GM18507 (cell line): ENCODE measurements around the gene NR3C1.

Experiments
- DNase-seq: peaks from one replicate; pipeline ENCODE4 v3.0.0; 2011; ENCODE audit warnings: low read depth; ENCODE audit not compliant: insufficient read length; ENCODE audit errors: extremely low spot score
- FAIRE-seq: peaks from 2 replicates; lab custom pipeline; 2011; peaks lifted over from hg19 to GRCh38; lab: Jason Lieb, UNC

NR3C1 gene

DNA sequence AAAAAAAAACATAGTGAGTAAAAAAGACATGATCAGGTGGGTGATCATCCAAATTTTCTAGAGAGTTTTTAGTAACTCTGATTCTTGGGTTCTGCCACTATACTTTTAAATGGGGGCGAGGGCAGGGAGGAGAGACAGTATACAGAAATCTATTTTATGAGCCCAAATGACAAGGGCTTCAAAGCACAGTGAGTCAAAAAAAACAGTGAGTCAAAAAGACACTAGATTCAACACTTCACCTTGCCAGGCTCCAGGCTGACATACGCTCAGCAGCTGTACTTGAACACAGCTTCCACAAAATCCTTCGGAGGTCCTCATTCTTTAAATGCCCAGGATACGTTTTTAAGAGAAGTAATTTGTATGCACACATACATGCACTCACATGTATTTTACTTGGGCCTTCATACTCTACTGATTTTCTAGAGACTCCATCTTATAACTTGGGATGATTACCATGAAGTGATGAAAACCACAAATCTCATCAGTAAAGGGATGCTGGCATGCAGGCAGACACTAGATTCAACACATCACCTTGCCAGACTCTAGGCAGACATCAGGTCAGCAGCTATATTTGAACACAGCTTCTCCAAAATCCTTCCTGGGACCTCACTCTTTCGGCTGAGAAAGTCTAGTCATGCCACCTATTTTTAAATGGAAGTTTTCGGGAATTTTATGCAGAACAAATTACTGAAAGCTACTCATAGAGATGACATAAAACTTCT is 28.8 kb downstream of the NR3C1 start:
- DNase-seq, result no peak
- no peak for FAIRE-seq

GRCh38 chr5:143373076-143373475 is 30.4 kb downstream of the NR3C1 start:
- DNase-seq, result no peak
- FAIRE-seq, result no peak

- DNase-seq, result no peak
- FAIRE-seq, result peak; percentile 12
Measured at GRCh38 chr5:143372187-143372829, 31.2 kb downstream of the NR3C1 start.

- FAIRE-seq, result no peak
- DNase-seq, result no peak
Measured at GRCh38 chr5:143370440-143370839, 33.0 kb downstream of the NR3C1 start.

DNA sequence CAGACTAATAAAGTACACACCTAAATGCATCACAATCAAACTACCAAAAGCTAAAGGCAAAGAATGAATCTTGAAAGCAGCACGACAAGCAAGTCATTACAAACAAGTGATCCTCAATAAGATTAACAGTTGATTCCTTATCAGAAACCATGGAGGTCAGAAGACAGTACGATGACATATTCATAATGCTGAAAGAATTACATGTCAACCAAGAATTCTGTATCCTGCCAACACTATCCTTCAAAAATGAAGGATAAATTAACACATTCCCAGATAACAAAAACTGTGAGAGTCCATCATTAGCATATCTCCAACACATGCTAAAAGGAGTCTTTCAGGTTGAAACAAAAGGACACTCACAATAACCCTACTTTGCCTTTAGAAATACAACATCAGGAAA is 39.4 kb downstream of the NR3C1 start:
- no peak for FAIRE-seq
- no peak for DNase-seq

DNA sequence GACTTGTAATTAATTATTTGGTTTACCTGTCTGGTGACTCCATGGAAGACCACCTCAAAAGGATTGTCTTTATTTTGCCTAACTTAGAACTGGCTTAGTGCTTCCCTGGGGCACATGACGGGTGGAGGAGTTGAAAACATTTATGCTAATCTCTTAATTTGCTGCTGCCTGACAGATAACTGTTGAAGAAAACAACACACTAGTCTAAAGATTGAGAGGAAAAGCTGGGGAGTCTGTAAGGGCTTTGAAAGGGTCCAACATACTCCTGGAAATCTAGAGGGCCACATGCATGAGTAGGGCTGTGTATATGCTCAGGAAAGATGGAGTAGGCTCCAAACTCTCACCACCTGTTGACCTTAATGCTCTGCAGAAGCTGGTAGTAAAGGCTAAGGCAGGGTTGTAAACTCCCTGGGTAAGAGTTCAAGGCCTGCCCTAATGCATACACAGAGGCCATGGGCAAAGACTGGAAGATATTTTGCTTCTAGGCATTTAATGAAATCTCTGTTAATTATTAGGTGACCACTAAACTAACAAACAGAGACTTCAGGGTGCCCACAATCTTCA is 40.7 kb downstream of the NR3C1 start:
- no peak for DNase-seq
- no peak for FAIRE-seq

GRCh38 chr5:143361438-143361837 is 42.0 kb downstream of the NR3C1 start:
- FAIRE-seq (no peak), DNase-seq (no peak)

DNA sequence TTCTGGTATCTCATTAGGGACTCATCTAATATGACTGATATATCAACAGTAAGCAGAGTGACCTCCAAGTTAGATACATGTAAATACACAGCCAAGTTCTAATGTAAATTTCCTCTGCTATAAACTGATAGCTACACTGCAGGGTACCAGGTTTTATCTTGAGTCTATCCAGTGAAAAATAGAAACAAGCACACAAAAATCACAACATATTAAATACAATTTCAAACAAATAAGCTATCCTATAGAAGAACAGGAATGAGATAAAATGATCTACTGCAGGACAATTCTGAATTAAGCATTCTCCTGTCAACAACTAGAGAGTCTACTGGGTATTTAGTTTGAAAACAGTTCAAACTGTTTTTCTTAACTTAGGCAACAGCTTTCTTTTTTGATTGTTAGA is 42.7 kb downstream of the NR3C1 start:
- FAIRE-seq, result no peak
- DNase-seq, result no peak

- FAIRE-seq (peak; percentile 79), DNase-seq (no peak)
Measured at GRCh38 chr5:143359869-143360268, 43.6 kb downstream of the NR3C1 start.

GRCh38 chr5:143356855-143357583 is 46.5 kb downstream of the NR3C1 start:
- DNase-seq (no peak), FAIRE-seq (no peak)

DNA sequence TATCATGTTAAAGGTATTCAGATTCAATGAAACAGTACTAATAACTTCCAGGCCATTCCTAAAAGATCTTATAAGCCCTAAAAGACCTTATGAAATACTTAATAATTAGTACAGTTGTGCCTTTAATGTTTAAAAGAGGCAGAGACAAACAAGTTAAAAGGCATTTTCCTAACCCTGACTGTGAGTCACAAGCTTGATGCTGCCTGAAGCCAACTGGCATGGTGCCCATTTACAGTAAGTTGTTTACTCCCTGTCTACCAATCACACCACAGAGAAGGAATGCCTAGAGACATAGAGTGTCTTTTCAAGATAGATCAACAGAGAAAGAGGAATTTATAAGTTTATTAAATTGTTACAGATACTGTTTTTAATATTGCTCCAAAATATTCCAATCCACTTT is 47.8 kb downstream of the NR3C1 start:
- no peak for FAIRE-seq

GRCh38 chr5:143354025-143354424 is 49.5 kb downstream of the NR3C1 start:
- no peak for DNase-seq
- peak; percentile 90 for FAIRE-seq

More for the DNA sequence above, 47.8 kb downstream of the NR3C1 start:
- DNase-seq, result no peak

GRCh38 chr5:143352691-143353090 is 50.8 kb downstream of the NR3C1 start:
- FAIRE-seq (peak; percentile 63), DNase-seq (no peak)

GRCh38 chr5:143350751-143351602 is 52.5 kb downstream of the NR3C1 start:
- DNase-seq (no peak), FAIRE-seq (peak; percentile 12)

DNA sequence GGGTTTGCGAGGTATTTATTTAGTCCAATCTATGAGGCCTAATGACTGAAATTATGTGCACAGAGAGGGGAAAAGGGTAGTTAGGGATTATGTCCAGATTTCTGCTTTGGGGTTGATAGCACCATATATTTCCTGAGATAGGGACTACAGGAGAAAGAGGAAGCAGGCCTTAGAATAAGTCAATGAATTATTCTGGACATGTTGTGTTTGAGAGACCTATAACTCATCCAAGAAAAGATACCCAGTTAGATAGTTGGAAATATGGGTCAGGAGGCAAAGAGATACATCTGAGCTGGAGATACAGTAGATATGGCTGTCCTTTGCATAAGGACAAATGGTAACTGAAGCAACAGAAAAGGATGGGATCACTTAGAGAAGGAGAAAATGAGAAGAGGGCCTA is 53.1 kb downstream of the NR3C1 start:
- DNase-seq (no peak), FAIRE-seq (no peak)

DNA sequence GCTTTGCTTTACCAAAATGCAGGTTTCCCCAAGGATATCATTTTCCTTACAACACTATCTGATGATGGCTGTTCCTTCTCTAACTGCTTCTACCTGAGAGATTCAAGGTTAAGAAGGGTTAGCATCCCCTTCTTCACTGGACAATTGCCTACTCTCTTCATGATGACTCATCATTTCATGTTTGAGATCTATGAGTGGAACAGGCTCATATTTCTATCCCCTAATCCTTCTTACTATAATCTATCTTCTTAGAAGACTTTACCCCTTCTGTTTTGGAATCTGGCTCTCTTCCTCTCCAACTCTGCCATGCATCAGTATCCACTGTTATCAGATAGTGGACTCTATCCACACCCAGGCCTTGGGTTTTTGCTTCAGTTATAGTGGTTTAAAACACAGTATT is 54.3 kb downstream of the NR3C1 start:
- FAIRE-seq (no peak), DNase-seq (no peak)

DNA sequence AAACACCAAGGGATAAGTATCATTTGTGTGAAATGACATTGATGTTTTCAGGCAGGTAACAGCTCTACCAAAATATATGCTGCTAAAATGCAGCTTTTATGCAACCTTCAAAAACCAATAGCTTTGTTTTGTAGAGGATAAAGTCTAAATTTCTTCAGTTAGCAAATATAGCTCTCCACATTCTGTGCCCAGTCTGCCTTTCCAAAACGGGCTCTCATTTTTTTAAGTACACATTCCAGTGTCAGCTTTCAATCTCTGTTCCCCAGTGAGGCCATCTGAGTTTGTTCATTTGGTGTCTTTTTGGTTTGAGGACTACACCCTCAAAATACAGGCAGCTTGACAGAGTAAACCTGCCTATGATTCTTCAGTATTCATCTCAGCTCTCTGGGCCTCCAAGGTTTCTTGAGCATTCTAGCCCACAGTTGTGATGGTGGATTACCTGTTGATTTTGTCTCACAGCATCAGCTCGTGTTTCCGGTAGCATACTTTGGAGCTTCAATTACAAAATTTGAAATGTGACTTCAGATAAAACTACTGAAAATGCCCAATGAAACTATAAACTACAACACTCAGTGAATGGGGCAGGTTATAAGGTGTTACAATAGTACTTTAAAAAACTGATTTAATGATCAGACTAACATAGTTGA is 55.7 kb downstream of the NR3C1 start:
- FAIRE-seq (peak; percentile 41), DNase-seq (no peak)

- FAIRE-seq (no peak), DNase-seq (no peak)
Measured at GRCh38 chr5:143347046-143347445, 56.4 kb downstream of the NR3C1 start.
